ENCODE data around the gene EFCAB8. TPM values are rescaled to one million over a fixed set of nuclear protein-coding genes. Genes with fewer than 3 reads are reported as not detected.

The EFCAB8 gene
- total RNA-seq, 4 donors from 2014 or later: 1.4 to 1.5 TPM; not detected in 2

DNA sequence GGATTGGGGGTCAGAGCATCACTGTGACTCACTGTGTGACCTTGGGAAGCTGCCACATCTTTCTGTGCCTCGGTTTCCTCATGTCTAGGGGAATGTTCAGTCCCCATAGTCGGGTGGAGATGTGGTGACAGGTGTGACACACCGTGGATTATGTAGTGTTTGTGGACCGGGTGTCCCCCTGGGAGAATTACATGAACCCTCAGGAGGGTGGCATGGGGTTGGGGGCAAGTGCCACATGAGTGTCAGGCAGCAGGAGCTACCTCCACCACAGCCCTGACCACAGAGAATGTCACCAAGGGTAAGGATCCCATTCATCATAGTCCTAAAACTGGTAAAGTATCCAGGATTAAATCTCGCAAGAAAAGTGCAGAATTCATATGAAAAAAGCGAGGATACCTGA lies 122.3 kb downstream of the EFCAB8 start:
- intact Hi-C loops (cut with DNase I; ENCODE audit: low total_unique reads): no loop called here
- Histone ChIP-seq H3K27ac (no peak overlapping the region), H3K4me1 (no peaks in the 10 kb centered on the region), H3K9me3 (no peaks in the 10 kb centered on the region), H3K4me3 (no peak overlapping the region), H3K27me3 (no peaks in the 10 kb centered on the region), H3K36me3 (no peaks in the 10 kb centered on the region)
- no peak for DNase-seq
- TF ChIP-seq, protein P1, sequence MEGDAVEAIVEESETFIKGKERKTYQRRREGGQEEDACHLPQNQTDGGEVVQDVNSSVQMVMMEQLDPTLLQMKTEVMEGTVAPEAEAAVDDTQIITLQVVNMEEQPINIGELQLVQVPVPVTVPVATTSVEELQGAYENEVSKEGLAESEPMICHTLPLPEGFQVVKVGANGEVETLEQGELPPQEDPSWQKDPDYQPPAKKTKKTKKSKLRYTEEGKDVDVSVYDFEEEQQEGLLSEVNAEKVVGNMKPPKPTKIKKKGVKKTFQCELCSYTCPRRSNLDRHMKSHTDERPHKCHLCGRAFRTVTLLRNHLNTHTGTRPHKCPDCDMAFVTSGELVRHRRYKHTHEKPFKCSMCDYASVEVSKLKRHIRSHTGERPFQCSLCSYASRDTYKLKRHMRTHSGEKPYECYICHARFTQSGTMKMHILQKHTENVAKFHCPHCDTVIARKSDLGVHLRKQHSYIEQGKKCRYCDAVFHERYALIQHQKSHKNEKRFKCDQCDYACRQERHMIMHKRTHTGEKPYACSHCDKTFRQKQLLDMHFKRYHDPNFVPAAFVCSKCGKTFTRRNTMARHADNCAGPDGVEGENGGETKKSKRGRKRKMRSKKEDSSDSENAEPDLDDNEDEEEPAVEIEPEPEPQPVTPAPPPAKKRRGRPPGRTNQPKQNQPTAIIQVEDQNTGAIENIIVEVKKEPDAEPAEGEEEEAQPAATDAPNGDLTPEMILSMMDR (IDR thresholded peaks at IDR 0.05): no peak
- TF ChIP-seq POLR2A (IDR thresholded peaks at IDR 0.05): no peak

DNA sequence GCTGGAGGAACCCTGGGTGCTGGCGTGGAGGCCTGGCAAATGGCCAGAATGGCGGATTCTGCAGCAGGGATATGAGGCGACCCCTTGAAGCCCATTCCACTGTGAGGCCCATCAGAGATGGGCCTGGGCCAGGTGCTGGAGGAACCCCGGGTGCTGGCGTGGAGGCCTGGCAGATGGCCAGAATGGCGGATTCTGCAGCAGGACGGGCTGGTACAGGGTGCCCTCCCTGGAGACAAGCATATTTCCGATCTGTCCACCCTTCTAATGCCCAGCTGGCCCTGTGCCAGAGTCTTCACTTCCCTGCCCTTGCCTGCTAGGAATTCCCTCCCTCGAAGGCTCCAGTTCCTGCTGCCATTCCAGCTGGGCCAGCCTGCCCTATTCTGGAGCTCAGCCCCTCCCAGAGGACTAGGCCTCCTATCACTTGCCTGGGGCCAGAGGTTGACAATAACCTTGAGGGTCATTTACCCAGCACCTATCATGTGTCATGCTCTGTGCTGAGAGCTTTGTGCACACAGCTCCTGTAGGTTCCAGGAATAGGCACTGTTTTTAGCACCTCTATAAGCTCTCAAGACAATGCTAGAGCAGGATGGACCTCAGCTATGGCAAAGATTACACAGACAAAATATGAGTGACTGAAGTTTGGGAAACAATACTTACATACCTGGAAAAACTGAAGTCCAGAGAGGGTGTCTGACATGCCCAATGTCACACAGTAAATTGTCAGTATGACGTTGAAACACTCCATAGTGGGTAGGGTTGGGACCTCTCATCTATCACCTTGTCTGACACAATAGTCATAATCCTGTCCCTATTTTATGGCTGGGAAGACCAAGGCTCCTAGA lies 124.1 kb downstream of the EFCAB8 start:
- Histone ChIP-seq H3K36me3 (no peaks in the 10 kb centered on the region), H3K4me1 (no peaks in the 10 kb centered on the region), H3K27me3 (no peaks in the 10 kb centered on the region), H3K27ac (no peak overlapping the region), H3K4me3 (no peak overlapping the region), H3K9me3 (no peaks in the 10 kb centered on the region)
- intact Hi-C loops (cut with DNase I; ENCODE audit: low total_unique reads): no loop called here
- no peak for DNase-seq
- TF ChIP-seq POLR2A (IDR thresholded peaks at IDR 0.05): no peak
- TF ChIP-seq, protein P1 (IDR thresholded peaks at IDR 0.05): no peak

DNA sequence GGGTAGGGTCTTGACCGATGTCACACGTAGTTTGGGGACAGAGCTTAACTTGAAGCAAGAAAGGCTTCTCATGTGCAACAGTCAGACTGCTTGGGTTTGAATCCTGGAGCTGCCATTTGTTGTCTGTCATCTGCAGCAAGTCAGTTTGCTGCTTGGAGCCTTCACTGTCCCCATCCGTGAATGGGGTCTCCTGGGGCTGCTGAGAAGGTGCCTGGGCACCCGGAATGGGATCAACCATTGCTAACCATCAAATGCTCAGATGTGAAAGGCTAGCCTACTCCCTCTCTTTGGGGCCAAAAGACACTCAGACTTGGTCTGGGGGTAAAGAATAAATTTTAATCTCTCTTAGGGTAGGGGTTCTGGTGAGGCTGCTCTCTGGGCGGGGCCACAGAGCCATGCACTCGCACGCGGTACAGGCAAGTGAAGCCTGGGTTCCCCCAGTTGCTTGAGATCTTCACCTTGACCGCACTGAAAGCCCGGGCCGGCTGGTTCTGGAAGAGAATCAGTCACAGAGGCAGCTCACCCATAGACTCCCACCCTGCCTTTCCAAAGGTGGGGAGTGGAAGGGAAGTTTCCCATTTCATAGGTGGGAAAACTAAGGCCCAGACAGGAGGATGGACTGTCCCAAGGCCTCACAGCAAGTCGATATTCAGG lies 124.9 kb downstream of the EFCAB8 start:
- Histone ChIP-seq H3K9me3 (no peaks in the 10 kb centered on the region), H3K27ac (no peak overlapping the region), H3K36me3 (no peaks in the 10 kb centered on the region), H3K27me3 (no peaks in the 10 kb centered on the region), H3K4me3 (no peak overlapping the region), H3K4me1 (no peaks in the 10 kb centered on the region)
- no peak for DNase-seq
- TF ChIP-seq, protein P1 (IDR thresholded peaks at IDR 0.05): no peak
- TF ChIP-seq POLR2A (IDR thresholded peaks at IDR 0.05): no peak
- intact Hi-C loops (cut with DNase I; ENCODE audit: low total_unique reads): no loop called here

DNA sequence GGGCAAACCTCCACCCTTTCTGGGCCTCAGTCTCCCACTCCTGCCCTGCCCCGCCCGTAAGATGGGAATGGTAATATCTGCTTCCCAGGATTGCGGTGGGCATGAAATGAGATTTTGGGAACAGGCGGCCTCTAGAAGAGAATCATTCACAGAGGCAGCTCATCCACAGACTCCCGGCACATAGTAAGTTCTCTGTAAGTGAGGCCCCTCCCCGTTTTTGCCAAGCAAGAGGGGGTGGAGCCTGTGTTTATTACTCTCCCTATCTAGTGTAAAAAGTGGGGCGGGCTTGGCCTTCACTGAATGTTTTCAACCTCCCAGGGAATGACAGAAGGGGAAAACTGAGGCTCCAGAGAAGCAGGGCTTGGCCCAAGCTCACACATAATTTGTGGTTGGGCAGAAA lies 125.5 kb downstream of the EFCAB8 start:
- TF ChIP-seq, protein P1 (IDR thresholded peaks at IDR 0.05): no peak
- TF ChIP-seq POLR2A (IDR thresholded peaks at IDR 0.05): no peak
- no peak for DNase-seq
- intact Hi-C loops (cut with DNase I; ENCODE audit: low total_unique reads): no loop called here
- H3K4me3 ChIP-seq: no peak overlapping the region
- H3K27ac ChIP-seq: no peak overlapping the region
- no peaks in the 10 kb centered on the region for H3K27me3 ChIP-seq
- H3K9me3 ChIP-seq: no peaks in the 10 kb centered on the region
- H3K36me3 ChIP-seq: no peaks in the 10 kb centered on the region
- no peaks in the 10 kb centered on the region for H3K4me1 ChIP-seq

All from uterus (tissue), 4 donors.